HG03439 (cell line): ENCODE measurements around the gene RND1.

ENCODE experiments used
- ATAC-seq: cut with Tn5 transposase; IDR thresholded peaks from one replicate; pipeline ENCODE4 v1.9.1; 2021; ENCODE audit warnings: mild to moderate bottlenecking, moderate library complexity; ENCODE audit not compliant: unreplicated experiment

The RND1 gene

DNA sequence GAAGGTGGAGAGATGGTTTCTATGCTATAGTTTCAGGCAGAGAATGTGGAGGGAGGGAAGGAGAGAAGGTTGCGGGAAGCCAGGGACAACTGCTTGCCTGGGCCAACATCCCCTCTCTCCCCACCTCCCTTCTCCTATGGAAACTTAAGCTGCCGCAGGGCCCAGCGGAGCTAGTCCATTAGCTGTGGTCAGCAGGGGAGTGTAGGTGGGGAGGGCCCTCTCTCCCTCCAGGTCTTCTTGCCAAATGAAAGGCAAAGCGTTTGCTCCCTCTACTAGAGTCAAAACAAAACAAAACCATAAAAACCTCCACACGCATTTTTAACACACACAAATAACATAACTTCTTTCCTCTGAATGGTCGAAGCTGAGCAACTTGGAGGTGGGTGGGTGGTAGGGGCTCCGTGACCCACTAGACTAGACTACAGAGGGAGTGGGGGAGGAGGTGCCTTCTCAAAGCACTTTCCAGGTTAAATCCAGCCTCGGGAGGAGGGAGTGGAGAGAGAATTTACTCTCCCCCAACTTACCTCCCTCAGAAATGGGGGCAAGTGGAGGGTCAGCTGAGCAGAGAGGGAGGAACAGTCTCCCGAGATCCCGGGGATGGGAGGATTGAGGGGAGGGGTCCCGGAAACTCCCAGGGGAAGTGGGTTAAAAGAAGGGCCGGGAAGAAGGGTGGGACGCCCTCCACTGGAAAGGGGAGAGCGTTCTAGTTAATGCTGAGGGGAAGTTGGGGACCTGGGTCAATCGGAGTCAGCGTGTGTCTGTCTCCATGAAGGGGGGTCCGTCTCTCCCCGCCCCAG is 52.0 kb downstream of the RND1 start:
- ATAC-seq = no peak

GRCh38 chr12:48812389-48812788 is 53.3 kb downstream of the RND1 start:
- no peak for ATAC-seq

DNA sequence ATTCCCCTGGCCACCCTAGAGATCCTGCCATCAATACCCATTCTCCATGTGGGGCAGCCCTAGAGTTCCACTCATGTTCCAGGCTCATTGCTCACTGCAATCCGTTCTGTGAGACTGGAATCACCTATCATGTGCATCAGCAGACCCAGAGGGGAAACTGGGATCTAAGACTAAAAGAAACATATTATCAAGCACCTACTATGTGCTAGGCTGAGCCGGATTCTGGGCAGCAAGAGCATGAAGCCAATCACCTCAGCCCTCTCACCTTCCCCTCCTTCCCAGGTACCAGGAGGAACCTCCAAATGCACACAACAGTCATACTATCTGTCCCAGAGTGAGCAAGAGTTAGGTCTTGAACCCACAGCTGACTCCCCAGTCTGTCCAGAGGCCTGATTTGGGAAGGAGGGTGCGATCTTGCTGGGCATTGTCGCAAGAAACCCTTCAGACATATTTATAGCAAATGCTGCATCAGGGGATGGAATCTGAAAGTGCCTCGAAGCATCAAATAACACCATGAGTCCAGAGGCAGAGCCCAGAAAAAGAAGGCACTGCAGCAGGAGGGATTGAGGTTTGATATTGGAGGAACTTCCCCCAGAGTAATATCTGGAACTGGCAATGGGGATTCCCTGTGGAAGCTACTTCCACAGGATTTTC is 54.1 kb downstream of the RND1 start:
- ATAC-seq = no peak

- ATAC-seq = no peak
Measured at GRCh38 chr12:48810903-48811431, 54.7 kb downstream of the RND1 start.

GRCh38 chr12:48807981-48808380 is 57.7 kb downstream of the RND1 start:
- no peak for ATAC-seq
